Panc1 (cell line): ENCODE results near the gene NDRG2. TPM values are rescaled to one million over a fixed set of nuclear protein-coding genes. Genes with fewer than 3 reads are reported as not detected.

Source experiments
- ATAC-seq: fragments of 200-7000 bp; cut with Tn5 transposase; 2 replicates; pipeline ENCODE4 v1.9.1; 2020; ENCODE audit warnings: mild to moderate bottlenecking, moderate library complexity
- BruUV-seq: library from RNA; stranded (reverse); fragments of 400-500 nt; replicated peaks from 2 replicates; lab custom pipeline; 2021; lab: Mats Ljungman, UMichigan
- CTCF ChIA-PET: fragments of 300-600 bp; sonication (Branson Sonifier 250); formaldehyde crosslinking; loops from one replicate; lab custom pipeline; 2022; ENCODE audit warnings: antibody characterized with exemption; lab: Charles Lee
- POLR2A ChIA-PET: fragments of 300-600 bp; sonication (Branson Sonifier 250); formaldehyde crosslinking; loops from one replicate; lab custom pipeline; 2022; ENCODE audit warnings: antibody characterized with exemption; lab: Charles Lee
- DNase-seq: peaks from one replicate; pipeline ENCODE4 v3.0.0-alpha.2; 2010; ENCODE audit warnings: low read depth, low spot score
- H3K27ac ChIP-seq: 2 replicates; pipeline ENCODE4 v1.5.1; 2011; ENCODE audit warnings: mild to moderate bottlenecking, low read length, inconsistent platforms
- H3K27me3 ChIP-seq: fragments of 200-500 bp; sonication (Bioruptor generic); 2 replicates; pipeline ENCODE4 v1.6.0; 2014; ENCODE audit warnings: low read length, inconsistent platforms; ENCODE audit not compliant: control insufficient read depth, insufficient read depth
- H3K36me3 ChIP-seq: fragments of 200-500 bp; sonication (Bioruptor generic); 2 replicates; pipeline ENCODE4 v1.5.1; 2014; ENCODE audit warnings: inconsistent platforms, mild to moderate bottlenecking, low read length, moderate library complexity; ENCODE audit not compliant: control insufficient read depth, insufficient read depth
- H3K4me1 ChIP-seq: 2 replicates; pipeline ENCODE4 v1.5.1; 2011; ENCODE audit warnings: inconsistent platforms, mild to moderate bottlenecking, low read length, moderate library complexity; ENCODE audit not compliant: control insufficient read depth, insufficient read depth
- H3K4me3 ChIP-seq, 2 experiments: 2 replicates each; pipeline ENCODE4 v1.5.1; 2011 to 2012; ENCODE audit warnings: low read depth in 2 of 2, low read length in 2 of 2, mild to moderate bottlenecking in 2 of 2, inconsistent platforms in 1 of 2, moderate library complexity in 1 of 2
- H3K9me3 ChIP-seq: fragments of 200-500 bp; sonication (Bioruptor generic); 2 replicates; pipeline ENCODE4 v1.5.1; 2014; ENCODE audit warnings: low read depth, mild to moderate bottlenecking, inconsistent platforms, low read length, moderate library complexity; ENCODE audit not compliant: control insufficient read depth, insufficient read depth
- POLR2AphosphoS5 ChIP-seq: IDR thresholded peaks from 2 replicates; pipeline ENCODE4 v1.6.1; 2012; ENCODE audit warnings: mild to moderate bottlenecking, low read depth, low read length, moderate library complexity
- SIN3A ChIP-seq: IDR thresholded peaks from 2 replicates; pipeline ENCODE4 v1.6.1; 2012; ENCODE audit warnings: low read depth, mild to moderate bottlenecking, low read length, moderate library complexity, borderline replicate concordance; ENCODE audit not compliant: insufficient read depth
- TCF7L2 ChIP-seq: IDR thresholded peaks from 2 replicates; pipeline ENCODE4 v1.6.1; 2011; ENCODE audit warnings: mild to moderate bottlenecking, low read depth, low read length, inconsistent platforms
- in situ Hi-C: cut with HindIII; loops from 2 replicates; pipeline ENCODE4 v1.10.0; 2016; ENCODE audit warnings: low sequenced_read_pairs, low pct_unique_long_range_greater_than_20kb
- intact Hi-C: fragments of 100-400 bp; cut with micrococcal nuclease; formaldehyde crosslinking; loops from one replicate; pipeline ENCODE4 v1.10.0; 2022; ENCODE audit not compliant: unreplicated experiment
- total RNA-seq: library from RNA; stranded (reverse); gene quantifications from one replicate; pipeline ENCODE4 v1.2.1, GENCODE V29; 2021; ENCODE audit not compliant: unreplicated experiment
- TF ChIP-seq, protein P1 (sequence below): fragments of 450-650 bp; IDR thresholded peaks from 2 replicates; pipeline ENCODE4 v1.5.1; 2017; ENCODE audit warnings: mild to moderate bottlenecking
- TF ChIP-seq, protein P2 (sequence below), 2 experiments: IDR thresholded peaks; 2 replicates each; pipeline ENCODE4 v1.6.1; 2011 to 2012; ENCODE audit warnings: low read depth in 2 of 2, control low read depth in 1 of 2, low read length in 1 of 2, mild to moderate bottlenecking in 1 of 2, moderate library complexity in 1 of 2; ENCODE audit not compliant: insufficient read depth in 1 of 2

NDRG2 gene
- total RNA-seq, 1 experiment from 2014 or later = 1.6 TPM

DNA sequence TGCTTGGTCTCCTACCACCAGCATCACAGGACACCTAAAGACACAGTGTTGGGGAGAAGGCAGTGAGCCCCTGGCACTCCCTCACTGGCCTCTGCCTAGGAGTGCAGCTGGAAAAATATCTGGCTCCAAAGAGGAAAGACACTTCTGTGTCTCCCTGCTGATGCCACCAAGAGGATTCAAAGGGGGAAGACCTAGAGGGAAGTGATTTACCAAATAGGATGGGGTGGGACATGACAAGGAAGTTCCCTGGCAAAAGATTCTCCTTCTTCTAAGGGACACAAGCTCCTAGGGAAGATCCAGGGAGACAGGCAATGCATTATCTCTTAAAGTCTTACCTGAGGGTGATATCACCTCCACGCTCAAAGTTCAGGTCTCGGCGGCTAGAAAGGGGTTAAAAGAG is 6.1 kb downstream of the NDRG2 start:
- Histone ChIP-seq H3K27me3 (peaks cover 2% of the 10 kb centered on the region; the same call in 1 of the 2 replicates), H3K9me3 (no peaks in the 10 kb centered on the region), H3K4me1 (no peaks in the 10 kb centered on the region), H3K36me3 (no peaks in the 10 kb centered on the region), H3K4me3 (no peak overlapping the region), H3K27ac (no peak overlapping the region)
- TF ChIP-seq, protein P1, sequence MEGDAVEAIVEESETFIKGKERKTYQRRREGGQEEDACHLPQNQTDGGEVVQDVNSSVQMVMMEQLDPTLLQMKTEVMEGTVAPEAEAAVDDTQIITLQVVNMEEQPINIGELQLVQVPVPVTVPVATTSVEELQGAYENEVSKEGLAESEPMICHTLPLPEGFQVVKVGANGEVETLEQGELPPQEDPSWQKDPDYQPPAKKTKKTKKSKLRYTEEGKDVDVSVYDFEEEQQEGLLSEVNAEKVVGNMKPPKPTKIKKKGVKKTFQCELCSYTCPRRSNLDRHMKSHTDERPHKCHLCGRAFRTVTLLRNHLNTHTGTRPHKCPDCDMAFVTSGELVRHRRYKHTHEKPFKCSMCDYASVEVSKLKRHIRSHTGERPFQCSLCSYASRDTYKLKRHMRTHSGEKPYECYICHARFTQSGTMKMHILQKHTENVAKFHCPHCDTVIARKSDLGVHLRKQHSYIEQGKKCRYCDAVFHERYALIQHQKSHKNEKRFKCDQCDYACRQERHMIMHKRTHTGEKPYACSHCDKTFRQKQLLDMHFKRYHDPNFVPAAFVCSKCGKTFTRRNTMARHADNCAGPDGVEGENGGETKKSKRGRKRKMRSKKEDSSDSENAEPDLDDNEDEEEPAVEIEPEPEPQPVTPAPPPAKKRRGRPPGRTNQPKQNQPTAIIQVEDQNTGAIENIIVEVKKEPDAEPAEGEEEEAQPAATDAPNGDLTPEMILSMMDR = no peak
- TF ChIP-seq TCF7L2 (no peak), POLR2AphosphoS5 (no peak)
- POLR2A ChIA-PET = no interaction called here
- CTCF ChIA-PET = no interaction called here
- intact Hi-C loops = no loop called here
- DNase-seq = no peak
- in situ Hi-C loops = no loop called here
- BruUV-seq = no TSS peak
- ATAC-seq = no peak

DNA sequence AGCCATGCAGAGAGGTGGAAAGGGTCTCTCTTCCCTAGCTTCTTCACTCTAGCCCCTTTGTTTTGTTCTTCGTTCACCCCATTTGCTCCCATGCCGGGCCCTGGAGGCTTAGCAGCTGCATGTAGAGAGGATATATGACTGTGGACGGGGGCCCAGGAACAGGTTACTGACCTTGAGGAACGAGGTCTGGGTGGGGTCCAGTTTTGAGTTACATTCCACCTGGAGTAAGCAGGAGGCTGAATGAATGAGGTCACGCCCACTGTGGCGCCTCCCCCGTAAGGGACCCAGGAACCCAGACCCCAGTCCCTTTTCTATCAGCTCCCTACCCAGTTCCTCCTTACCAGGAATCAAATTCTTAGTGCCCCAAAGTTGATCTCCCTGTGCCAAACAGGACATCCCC is 6.6 kb downstream of the NDRG2 start:
- no peak overlapping the region for H3K27ac ChIP-seq
- TF ChIP-seq SIN3A (no peak), POLR2AphosphoS5 (no peak), TCF7L2 (no peak)
- TF ChIP-seq, protein P2, sequence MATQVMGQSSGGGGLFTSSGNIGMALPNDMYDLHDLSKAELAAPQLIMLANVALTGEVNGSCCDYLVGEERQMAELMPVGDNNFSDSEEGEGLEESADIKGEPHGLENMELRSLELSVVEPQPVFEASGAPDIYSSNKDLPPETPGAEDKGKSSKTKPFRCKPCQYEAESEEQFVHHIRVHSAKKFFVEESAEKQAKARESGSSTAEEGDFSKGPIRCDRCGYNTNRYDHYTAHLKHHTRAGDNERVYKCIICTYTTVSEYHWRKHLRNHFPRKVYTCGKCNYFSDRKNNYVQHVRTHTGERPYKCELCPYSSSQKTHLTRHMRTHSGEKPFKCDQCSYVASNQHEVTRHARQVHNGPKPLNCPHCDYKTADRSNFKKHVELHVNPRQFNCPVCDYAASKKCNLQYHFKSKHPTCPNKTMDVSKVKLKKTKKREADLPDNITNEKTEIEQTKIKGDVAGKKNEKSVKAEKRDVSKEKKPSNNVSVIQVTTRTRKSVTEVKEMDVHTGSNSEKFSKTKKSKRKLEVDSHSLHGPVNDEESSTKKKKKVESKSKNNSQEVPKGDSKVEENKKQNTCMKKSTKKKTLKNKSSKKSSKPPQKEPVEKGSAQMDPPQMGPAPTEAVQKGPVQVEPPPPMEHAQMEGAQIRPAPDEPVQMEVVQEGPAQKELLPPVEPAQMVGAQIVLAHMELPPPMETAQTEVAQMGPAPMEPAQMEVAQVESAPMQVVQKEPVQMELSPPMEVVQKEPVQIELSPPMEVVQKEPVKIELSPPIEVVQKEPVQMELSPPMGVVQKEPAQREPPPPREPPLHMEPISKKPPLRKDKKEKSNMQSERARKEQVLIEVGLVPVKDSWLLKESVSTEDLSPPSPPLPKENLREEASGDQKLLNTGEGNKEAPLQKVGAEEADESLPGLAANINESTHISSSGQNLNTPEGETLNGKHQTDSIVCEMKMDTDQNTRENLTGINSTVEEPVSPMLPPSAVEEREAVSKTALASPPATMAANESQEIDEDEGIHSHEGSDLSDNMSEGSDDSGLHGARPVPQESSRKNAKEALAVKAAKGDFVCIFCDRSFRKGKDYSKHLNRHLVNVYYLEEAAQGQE (IDR thresholded peaks at IDR 0.05; ENCODE audit: insufficient read depth in 1 of 2, low read depth in 2 of 2, low read length in 1 of 2) = no peak
- TF ChIP-seq, protein P1 = no peak
- DNase-seq (no peak), ATAC-seq (no peak)
- H3K4me3 ChIP-seq = no peak overlapping the region
- no peaks in the 10 kb centered on the region for H3K9me3 ChIP-seq
- in situ Hi-C loops (no loop called here), intact Hi-C loops (no loop called here)
- no TSS peak for BruUV-seq
- ChIA-PET CTCF (no interaction called here), POLR2A (interaction anchor here (0.5 kb wide), 1 partner anchor 346 kb away, joined by 7 read pairs; no protein-coding TSS in a partner anchor)
- no peaks in the 10 kb centered on the region for H3K36me3 ChIP-seq
- H3K27me3 ChIP-seq = peaks cover 2% of the 10 kb centered on the region; the same call in 1 of the 2 replicates
- no peaks in the 10 kb centered on the region for H3K4me1 ChIP-seq
